Cardiac muscle cell (in vitro differentiated cells and primary cell): ENCODE data around the gene PCDH9. TPM values are rescaled to one million over a fixed set of nuclear protein-coding genes. Genes with fewer than 3 reads are reported as not detected.

Experiments
- DNase-seq, 2 donors: peaks; one replicate each; pipeline versions ENCODE4 v3.0.0 to v3.0.0-alpha.2; 2010 to 2017; ENCODE audit warnings: low read depth in 1 of 2, low spot score in 1 of 2
- H3K27ac ChIP-seq: fragments of 200-600 bp; sonication (generic); 2 replicates; pipeline ENCODE4 v1.5.1; 2016
- H3K27me3 ChIP-seq: fragments of 200-600 bp; sonication (generic); 2 replicates; pipeline ENCODE4 v1.6.0; 2016; ENCODE audit warnings: control low read depth
- H3K36me3 ChIP-seq: fragments of 200-600 bp; sonication (generic); 2 replicates; pipeline ENCODE4 v1.5.1; 2016; ENCODE audit warnings: control low read depth
- H3K4me1 ChIP-seq: fragments of 200-600 bp; sonication (generic); 2 replicates; pipeline ENCODE4 v1.8.1; 2017; ENCODE audit warnings: low read depth, mild to moderate bottlenecking, mixed run types
- H3K4me3 ChIP-seq: fragments of 200-600 bp; sonication (generic); 2 replicates; pipeline ENCODE4 v1.5.1; 2016; ENCODE audit warnings: mild to moderate bottlenecking
- H3K9me3 ChIP-seq: fragments of 200-600 bp; sonication (generic); 2 replicates; pipeline ENCODE4 v1.5.1; 2017; ENCODE audit warnings: low read depth, mild to moderate bottlenecking, control low read depth
- polyA plus RNA-seq: library from polyadenylated mRNA; unstranded; fragments of >200 nt; fragmentation: Nextera tagmentation; extraction: Ambion mirVana; gene quantifications from 2 replicates; pipeline ENCODE4 v1.2.1, GENCODE V29; 2016
- total RNA-seq: library from RNA; depleted of rRNA; stranded (reverse); fragments of >200 nt; gene quantifications from 2 replicates; pipeline ENCODE4 v1.2.3, GENCODE V29; 2016
- TF ChIP-seq, protein P1 (sequence below): IDR thresholded peaks from 2 replicates; pipeline ENCODE4 v1.5.1; 2012; ENCODE audit warnings: low read depth, mild to moderate bottlenecking, low read length

PCDH9 gene
- total and polyA plus RNA-seq, 2 experiments from 2014 or later, result 1.6 to 2.3 TPM

DNA sequence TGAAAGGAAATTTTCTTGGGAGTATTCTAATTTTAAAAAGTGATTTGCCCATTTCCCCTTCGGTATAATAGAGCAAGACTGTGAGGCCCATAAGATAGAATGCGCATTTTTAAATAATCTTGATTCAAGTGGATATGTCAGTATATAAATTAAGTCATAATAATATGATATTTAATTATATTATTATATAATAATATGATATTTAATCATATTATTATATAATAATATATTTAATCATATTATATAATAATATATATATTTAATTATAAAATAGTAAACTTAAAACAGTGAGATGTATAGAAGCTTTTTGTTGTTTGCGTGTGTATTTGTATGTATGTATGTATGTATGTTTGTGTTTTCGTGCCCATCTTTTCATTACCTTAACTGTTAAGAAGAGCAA is 682.5 kb downstream of the PCDH9 start:
- Histone ChIP-seq H3K27me3 (no peaks in the 10 kb centered on the region), H3K4me1 (no peaks in the 10 kb centered on the region), H3K9me3 (no peaks in the 10 kb centered on the region), H3K27ac (no peak overlapping the region), H3K4me3 (no peak overlapping the region), H3K36me3 (no peaks in the 10 kb centered on the region)
- no peak for DNase-seq
- TF ChIP-seq, protein P1, sequence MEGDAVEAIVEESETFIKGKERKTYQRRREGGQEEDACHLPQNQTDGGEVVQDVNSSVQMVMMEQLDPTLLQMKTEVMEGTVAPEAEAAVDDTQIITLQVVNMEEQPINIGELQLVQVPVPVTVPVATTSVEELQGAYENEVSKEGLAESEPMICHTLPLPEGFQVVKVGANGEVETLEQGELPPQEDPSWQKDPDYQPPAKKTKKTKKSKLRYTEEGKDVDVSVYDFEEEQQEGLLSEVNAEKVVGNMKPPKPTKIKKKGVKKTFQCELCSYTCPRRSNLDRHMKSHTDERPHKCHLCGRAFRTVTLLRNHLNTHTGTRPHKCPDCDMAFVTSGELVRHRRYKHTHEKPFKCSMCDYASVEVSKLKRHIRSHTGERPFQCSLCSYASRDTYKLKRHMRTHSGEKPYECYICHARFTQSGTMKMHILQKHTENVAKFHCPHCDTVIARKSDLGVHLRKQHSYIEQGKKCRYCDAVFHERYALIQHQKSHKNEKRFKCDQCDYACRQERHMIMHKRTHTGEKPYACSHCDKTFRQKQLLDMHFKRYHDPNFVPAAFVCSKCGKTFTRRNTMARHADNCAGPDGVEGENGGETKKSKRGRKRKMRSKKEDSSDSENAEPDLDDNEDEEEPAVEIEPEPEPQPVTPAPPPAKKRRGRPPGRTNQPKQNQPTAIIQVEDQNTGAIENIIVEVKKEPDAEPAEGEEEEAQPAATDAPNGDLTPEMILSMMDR, result no peak

DNA sequence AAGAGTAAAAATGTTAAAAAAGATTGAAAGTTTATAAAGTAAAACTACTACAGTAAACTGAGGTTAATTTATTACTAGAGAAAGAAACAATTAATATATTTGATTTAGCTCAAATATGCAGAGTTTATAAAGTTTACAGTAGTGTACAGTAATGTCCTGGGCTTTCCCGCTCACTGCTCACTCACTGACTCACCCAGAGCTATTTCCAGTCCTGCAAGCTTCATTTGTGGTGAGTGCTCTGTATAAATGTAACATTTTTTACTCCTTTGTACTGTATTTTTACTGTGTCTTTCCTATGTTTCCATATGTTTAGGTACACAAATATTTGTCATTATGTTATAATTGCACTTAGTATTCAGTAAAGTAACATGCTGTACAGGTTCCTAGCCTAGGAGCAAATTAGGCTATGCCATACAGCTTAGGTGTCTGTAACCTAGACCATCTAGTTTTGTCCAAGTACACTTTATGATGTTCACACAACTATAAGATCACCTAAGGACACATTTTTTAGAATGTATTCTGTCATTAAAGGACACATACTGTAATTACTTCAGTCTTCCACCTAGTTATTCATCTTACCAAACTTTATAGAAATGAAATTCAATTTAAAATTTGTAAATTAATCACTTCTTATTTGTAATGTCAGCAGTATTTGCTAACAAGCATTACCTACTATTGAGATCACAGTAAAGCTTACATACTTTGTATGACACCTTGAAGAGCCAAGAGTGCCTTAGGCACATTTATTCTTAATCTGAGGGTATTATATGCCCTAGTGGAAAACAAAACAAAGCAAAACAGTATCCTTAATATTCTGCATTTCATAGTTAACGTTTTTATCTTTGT is 683.4 kb downstream of the PCDH9 start:
- no peak for DNase-seq
- Histone ChIP-seq H3K27me3 (no peaks in the 10 kb centered on the region), H3K9me3 (no peaks in the 10 kb centered on the region), H3K4me1 (no peaks in the 10 kb centered on the region), H3K36me3 (no peaks in the 10 kb centered on the region), H3K27ac (no peak overlapping the region), H3K4me3 (no peak overlapping the region)
- TF ChIP-seq, protein P1, result no peak

DNA sequence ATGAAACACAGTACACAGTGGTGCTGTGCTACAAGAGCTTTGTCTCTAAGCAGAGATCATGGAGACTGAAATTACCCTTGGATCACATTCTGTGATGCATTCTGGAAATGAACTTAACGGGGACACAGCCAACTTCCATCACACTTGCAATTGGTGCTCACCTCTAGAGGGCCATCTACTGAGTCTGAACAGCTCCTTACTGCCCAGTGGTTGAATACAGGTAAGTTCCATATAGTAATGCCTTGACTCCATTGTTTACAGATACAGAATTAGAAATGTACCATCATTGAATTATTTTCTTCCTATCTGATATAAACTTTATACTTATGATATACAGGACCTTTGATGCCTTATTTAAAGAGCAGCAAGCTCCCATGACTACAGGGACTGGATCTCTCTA is 686.4 kb downstream of the PCDH9 start:
- no peaks in the 10 kb centered on the region for H3K4me1 ChIP-seq
- no peak for DNase-seq

DNA sequence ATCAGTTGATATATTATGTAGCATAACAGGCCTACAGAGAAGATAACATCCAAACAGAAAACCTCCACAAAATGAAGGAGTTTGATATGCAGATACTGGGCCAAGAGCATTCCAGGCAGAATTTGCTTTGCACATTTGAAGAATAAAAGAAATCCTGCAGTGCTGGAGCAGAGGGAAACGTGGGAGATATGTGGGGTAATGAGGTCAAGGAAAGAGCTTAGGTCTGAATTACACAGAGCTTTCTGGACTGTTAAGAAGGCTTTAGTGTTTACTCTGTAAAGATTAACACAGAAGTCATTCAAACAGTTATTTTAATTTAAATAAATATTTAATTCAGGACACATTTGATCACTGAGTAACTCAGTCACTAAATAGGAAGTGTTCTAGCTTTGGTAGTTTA is 692.7 kb downstream of the PCDH9 start:
- H3K9me3 ChIP-seq, result no peaks in the 10 kb centered on the region
- no peak overlapping the region for H3K27ac ChIP-seq
- TF ChIP-seq, protein P1, result no peak
- no peaks in the 10 kb centered on the region for H3K27me3 ChIP-seq
- no peak overlapping the region for H3K4me3 ChIP-seq
- no peaks in the 10 kb centered on the region for H3K4me1 ChIP-seq
- no peak for DNase-seq
- no peaks in the 10 kb centered on the region for H3K36me3 ChIP-seq

More for the DNA sequence above, 686.4 kb downstream of the PCDH9 start:
- H3K4me3 ChIP-seq, result no peak overlapping the region
- no peak overlapping the region for H3K27ac ChIP-seq
- TF ChIP-seq, protein P1, result no peak
- no peaks in the 10 kb centered on the region for H3K36me3 ChIP-seq
- H3K27me3 ChIP-seq, result no peaks in the 10 kb centered on the region
- no peaks in the 10 kb centered on the region for H3K9me3 ChIP-seq

DNA sequence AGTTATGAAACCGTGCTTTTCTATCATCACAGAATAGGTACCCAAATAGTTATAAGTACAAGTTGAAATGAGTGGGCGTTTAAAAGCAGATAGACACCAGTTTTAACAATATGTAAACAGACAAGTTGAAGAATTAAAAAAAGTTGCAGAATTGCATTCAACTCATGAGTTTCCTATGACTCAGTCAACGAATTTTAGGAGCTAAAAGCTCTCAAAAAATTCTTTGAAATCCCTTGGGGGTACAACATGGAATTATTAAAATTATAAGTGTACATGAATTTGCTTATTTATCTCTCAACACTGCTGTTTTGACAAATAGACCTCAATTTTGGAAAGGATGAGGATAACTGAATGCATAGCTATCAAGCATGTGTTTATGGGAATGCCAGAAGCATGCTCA is 693.4 kb downstream of the PCDH9 start:
- H3K27ac ChIP-seq, result no peak overlapping the region
- no peak for DNase-seq
- no peaks in the 10 kb centered on the region for H3K9me3 ChIP-seq
- H3K36me3 ChIP-seq, result no peaks in the 10 kb centered on the region
- H3K4me1 ChIP-seq, result no peaks in the 10 kb centered on the region
- no peak overlapping the region for H3K4me3 ChIP-seq
- H3K27me3 ChIP-seq, result no peaks in the 10 kb centered on the region
- TF ChIP-seq, protein P1, result no peak
